A673 (cell line): ENCODE results near the gene FAN1. TPM values are rescaled to one million over a fixed set of nuclear protein-coding genes. Genes with fewer than 3 reads are reported as not detected.
A peak's percentile ranks its signal among the peaks of the same experiment; 100 is the strongest.

Experiments
- BruUV-seq: library from RNA; stranded (reverse); fragments of 400-500 nt; replicated peaks from 2 replicates; lab custom pipeline; 2021; lab: Mats Ljungman, UMichigan
- CTCF ChIA-PET: fragments of 300-600 bp; sonication (Branson Sonifier 250); formaldehyde crosslinking; loops from one replicate; lab custom pipeline; 2022; ENCODE audit warnings: antibody characterized with exemption; lab: Charles Lee
- POLR2A ChIA-PET: fragments of 300-600 bp; sonication (Branson Sonifier 250); formaldehyde crosslinking; loops from one replicate; lab custom pipeline; 2022; ENCODE audit warnings: antibody characterized with exemption; ENCODE audit not compliant: low non-redundant PET; lab: Charles Lee
- DNase-seq: peaks from one replicate; pipeline ENCODE4 v3.0.0-alpha.2; 2015; ENCODE audit warnings: low spot score
- H3K27ac ChIP-seq: fragments of 200-600 bp; sonication (generic); 2 replicates; pipeline ENCODE4 v1.5.1; 2016; ENCODE audit warnings: mixed run types, low read depth, mild to moderate bottlenecking, mixed read lengths, antibody characterized with exemption, low read length; ENCODE audit not compliant: poor library complexity, severe bottlenecking
- H3K27me3 ChIP-seq: fragments of 200-600 bp; sonication (generic); replicated peaks from 2 replicates; pipeline ENCODE4 v1.6.1; 2017; ENCODE audit warnings: mixed run types, low read depth, mild to moderate bottlenecking, mixed read lengths, antibody characterized with exemption, low read length; ENCODE audit not compliant: insufficient read depth, poor library complexity
- H3K36me3 ChIP-seq: fragments of 200-600 bp; sonication (generic); 2 replicates; pipeline ENCODE4 v1.6.1; 2016; ENCODE audit warnings: mixed run types, mild to moderate bottlenecking, mixed read lengths, antibody characterized with exemption, low read length; ENCODE audit not compliant: insufficient read depth, poor library complexity, severe bottlenecking
- H3K4me1 ChIP-seq: fragments of 200-600 bp; sonication (generic); 2 replicates; pipeline ENCODE4 v1.6.1; 2017; ENCODE audit warnings: mixed run types, mild to moderate bottlenecking, mixed read lengths, antibody characterized with exemption, low read length; ENCODE audit not compliant: insufficient read depth, poor library complexity, severe bottlenecking
- H3K4me3 ChIP-seq: fragments of 200-600 bp; sonication (generic); 2 replicates; pipeline ENCODE4 v1.5.1; 2016; ENCODE audit warnings: low read depth, mixed run types, mild to moderate bottlenecking, mixed read lengths, low read length; ENCODE audit not compliant: poor library complexity, severe bottlenecking
- H3K9me3 ChIP-seq: fragments of 200-600 bp; sonication (generic); 2 replicates; pipeline ENCODE4 v1.6.1; 2016; ENCODE audit warnings: mixed run types, low read depth, mild to moderate bottlenecking, mixed read lengths, antibody characterized with exemption, low read length; ENCODE audit not compliant: poor library complexity, severe bottlenecking
- EZH2 ChIP-seq: fragments of 200-600 bp; sonication (generic); IDR thresholded peaks from 2 replicates; pipeline ENCODE4 v1.6.1; 2017; ENCODE audit warnings: borderline replicate concordance, low read depth, mild to moderate bottlenecking, mixed read lengths, antibody characterized with exemption, low read length; ENCODE audit not compliant: poor library complexity, severe bottlenecking
- intact Hi-C: fragments of 100-400 bp; cut with micrococcal nuclease; formaldehyde crosslinking; loops from one replicate; pipeline ENCODE4 v1.10.0; 2022; ENCODE audit not compliant: unreplicated experiment
- total RNA-seq: library from RNA; stranded (reverse); gene quantifications from 2 replicates; pipeline ENCODE4 v1.2.3, GENCODE V29; 2021
- TF ChIP-seq, protein P1 (sequence below): fragments of 300-800, 200-600 bp; sonication (generic); conservative IDR thresholded peaks from 2 replicates; pipeline ENCODE4 v1.5.1; 2017; ENCODE audit warnings: low read depth, mild to moderate bottlenecking, antibody characterized with exemption, low read length, moderate library complexity, mixed read lengths

FAN1 gene
- total RNA-seq, 1 experiment from 2014 or later = 36.2 TPM

DNA sequence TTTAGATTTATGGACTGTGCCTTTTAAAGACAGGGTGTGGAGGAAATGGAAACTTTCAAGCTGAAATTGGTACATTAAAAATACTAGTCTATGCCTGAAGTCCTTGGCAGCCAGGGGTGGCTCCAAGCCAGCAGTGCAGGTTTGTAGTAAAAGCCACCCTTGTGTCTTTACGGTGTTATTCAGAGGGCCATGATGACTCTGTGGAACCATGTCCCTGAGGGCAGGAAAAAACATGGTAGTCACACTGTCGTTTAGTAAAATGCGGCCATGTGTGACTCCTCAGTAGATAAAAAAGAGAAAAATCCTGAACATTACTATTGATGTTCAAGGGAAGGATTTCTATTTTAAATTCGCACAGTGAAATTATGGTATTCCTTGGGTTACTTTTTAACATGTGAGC is 2.7 kb downstream of the FAN1 start:
- POLR2A ChIA-PET = no interaction called here

GRCh38 chr15:30913761-30914160 is 10.0 kb downstream of the FAN1 start:
- CTCF ChIA-PET = no interaction called here
- POLR2A ChIA-PET = no interaction called here
- Histone ChIP-seq H3K27ac (no peak overlapping the region), H3K27me3 (no peaks in the 10 kb centered on the region), H3K9me3 (no peaks in the 10 kb centered on the region), H3K4me3 (no peak overlapping the region), H3K4me1 (no peaks in the 10 kb centered on the region), H3K36me3 (peaks cover 69% of the 10 kb centered on the region)
- DNase-seq = no peak
- no peak for TF ChIP-seq EZH2
- TF ChIP-seq, protein P1, sequence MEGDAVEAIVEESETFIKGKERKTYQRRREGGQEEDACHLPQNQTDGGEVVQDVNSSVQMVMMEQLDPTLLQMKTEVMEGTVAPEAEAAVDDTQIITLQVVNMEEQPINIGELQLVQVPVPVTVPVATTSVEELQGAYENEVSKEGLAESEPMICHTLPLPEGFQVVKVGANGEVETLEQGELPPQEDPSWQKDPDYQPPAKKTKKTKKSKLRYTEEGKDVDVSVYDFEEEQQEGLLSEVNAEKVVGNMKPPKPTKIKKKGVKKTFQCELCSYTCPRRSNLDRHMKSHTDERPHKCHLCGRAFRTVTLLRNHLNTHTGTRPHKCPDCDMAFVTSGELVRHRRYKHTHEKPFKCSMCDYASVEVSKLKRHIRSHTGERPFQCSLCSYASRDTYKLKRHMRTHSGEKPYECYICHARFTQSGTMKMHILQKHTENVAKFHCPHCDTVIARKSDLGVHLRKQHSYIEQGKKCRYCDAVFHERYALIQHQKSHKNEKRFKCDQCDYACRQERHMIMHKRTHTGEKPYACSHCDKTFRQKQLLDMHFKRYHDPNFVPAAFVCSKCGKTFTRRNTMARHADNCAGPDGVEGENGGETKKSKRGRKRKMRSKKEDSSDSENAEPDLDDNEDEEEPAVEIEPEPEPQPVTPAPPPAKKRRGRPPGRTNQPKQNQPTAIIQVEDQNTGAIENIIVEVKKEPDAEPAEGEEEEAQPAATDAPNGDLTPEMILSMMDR = no peak
- intact Hi-C loops = no loop called here
- BruUV-seq = no TSS peak

More for the DNA sequence above, 2.7 kb downstream of the FAN1 start:
- DNase-seq = no peak
- intact Hi-C loops = no loop called here
- Histone ChIP-seq H3K27ac (peak overlapping the region; percentile 33), H3K27me3 (no peaks in the 10 kb centered on the region), H3K9me3 (no peaks in the 10 kb centered on the region), H3K4me1 (peaks cover 9% of the 10 kb centered on the region), H3K4me3 (no peak overlapping the region), H3K36me3 (peaks cover 40% of the 10 kb centered on the region)
- TF ChIP-seq, protein P1 = no peak
- no peak for TF ChIP-seq EZH2
- CTCF ChIA-PET = no interaction called here
- no TSS peak for BruUV-seq

GRCh38 chr15:30917013-30917412 is 13.3 kb downstream of the FAN1 start:
- DNase-seq = no peak
- Histone ChIP-seq H3K27ac (no peak overlapping the region), H3K4me1 (no peaks in the 10 kb centered on the region), H3K9me3 (no peaks in the 10 kb centered on the region), H3K36me3 (peaks cover 76% of the 10 kb centered on the region), H3K27me3 (no peaks in the 10 kb centered on the region), H3K4me3 (no peak overlapping the region)
- intact Hi-C loops = no loop called here
- BruUV-seq = no TSS peak
- TF ChIP-seq EZH2 = no peak
- TF ChIP-seq, protein P1 = no peak
- POLR2A ChIA-PET = no interaction called here
- CTCF ChIA-PET = no interaction called here
